ENCODE results near the gene SPRING1. TPM values are rescaled to one million over a fixed set of nuclear protein-coding genes. Genes with fewer than 3 reads are reported as not detected.

Gene SPRING1
- total RNA-seq: 11.0 TPM
- long read RNA-seq, full-length matches to known transcripts: 11 of 12 reads
- long read RNA-seq, partial matches to known transcripts: 0 of 12 reads
- long read RNA-seq, other reads (novel, unspliced or antisense): 1 of 12 reads

- H3K36me3 ChIP-seq: peaks cover 22% of the 10 kb centered on the region
- no peaks in the 10 kb centered on the region for H3K27me3 ChIP-seq (ENCODE audit: low read depth)
- intact Hi-C loops (cut with micrococcal nuclease): no loop called here
- peaks cover 22% of the 10 kb centered on the region for H3K4me1 ChIP-seq
- peak; percentile 99 for DNase-seq
- no peak for TF ChIP-seq CTCF (IDR thresholded peaks at IDR 0.05; ENCODE audit: borderline replicate concordance)
- H3K4me3 ChIP-seq: peak within 1 kb of the TSS; percentile 98
- H3K9me3 ChIP-seq (replicated peaks): no peaks in the 10 kb centered on the region
- H3K27ac ChIP-seq (replicated peaks): peak within 1 kb of the TSS; percentile 87
Measured at GRCh38 chr12:116737774-116738657, at the start of gene SPRING1, which contains the start of gene RNFT2. TSS of gene SPRING1 (minus strand) at chr12:116738069. CDS start at chr12:116737900, 169 bp downstream. TSS of gene RNFT2 (plus strand) at chr12:116738315. CDS start at chr12:116740498, 2,183 bp downstream.

GRCh38 chr12:116784238-116784612, 46.4 kb upstream of the SPRING1 start:
- no peaks in the 10 kb centered on the region for H3K9me3 ChIP-seq (replicated peaks)
- H3K36me3 ChIP-seq: no peaks in the 10 kb centered on the region
- no peak for TF ChIP-seq CTCF (IDR thresholded peaks at IDR 0.05; ENCODE audit: borderline replicate concordance)
- H3K4me1 ChIP-seq: no peaks in the 10 kb centered on the region
- H3K27ac ChIP-seq (replicated peaks): no peak overlapping the region
- H3K4me3 ChIP-seq: no peak overlapping the region
- no peak for DNase-seq
- intact Hi-C loops (cut with micrococcal nuclease): no loop called here
- H3K27me3 ChIP-seq (ENCODE audit: low read depth): no peaks in the 10 kb centered on the region

- no peak for TF ChIP-seq CTCF (IDR thresholded peaks at IDR 0.05; ENCODE audit: borderline replicate concordance)
- Histone ChIP-seq H3K27me3 (ENCODE audit: low read depth) (no peaks in the 10 kb centered on the region), H3K27ac (replicated peaks) (no peak overlapping the region), H3K9me3 (replicated peaks) (no peaks in the 10 kb centered on the region), H3K36me3 (no peaks in the 10 kb centered on the region), H3K4me3 (no peak overlapping the region), H3K4me1 (no peaks in the 10 kb centered on the region)
- intact Hi-C loops (cut with micrococcal nuclease): no loop called here
- no peak for DNase-seq
Measured at GRCh38 chr12:116783525-116784237, 45.8 kb upstream of the SPRING1 start.

- intact Hi-C loops (cut with micrococcal nuclease): no loop called here
- Histone ChIP-seq H3K27me3 (ENCODE audit: low read depth) (no peaks in the 10 kb centered on the region), H3K27ac (replicated peaks) (no peak overlapping the region), H3K4me3 (no peak overlapping the region), H3K9me3 (replicated peaks) (peaks cover 5% of the 10 kb centered on the region), H3K4me1 (no peaks in the 10 kb centered on the region), H3K36me3 (no peaks in the 10 kb centered on the region)
- DNase-seq: no peak
- no peak for TF ChIP-seq CTCF (IDR thresholded peaks at IDR 0.05; ENCODE audit: borderline replicate concordance)
Measured at GRCh38 chr12:116780942-116781341, 43.1 kb upstream of the SPRING1 start.

GRCh38 chr12:116779597-116779996, 41.7 kb upstream of the SPRING1 start:
- no peaks in the 10 kb centered on the region for H3K4me1 ChIP-seq
- no peak overlapping the region for H3K4me3 ChIP-seq
- no peaks in the 10 kb centered on the region for H3K27me3 ChIP-seq (ENCODE audit: low read depth)
- no peak for TF ChIP-seq CTCF (IDR thresholded peaks at IDR 0.05; ENCODE audit: borderline replicate concordance)
- peaks cover 5% of the 10 kb centered on the region for H3K9me3 ChIP-seq (replicated peaks)
- no peaks in the 10 kb centered on the region for H3K36me3 ChIP-seq
- intact Hi-C loops (cut with micrococcal nuclease): no loop called here
- no peak overlapping the region for H3K27ac ChIP-seq (replicated peaks)
- no peak for DNase-seq
